Measurements from ENCODE around the gene ISLR. TPM values are rescaled to one million over a fixed set of nuclear protein-coding genes. Genes with fewer than 3 reads are reported as not detected.

ISLR gene
- total RNA-seq, 1 experiment from 2014 or later, result not detected

DNA sequence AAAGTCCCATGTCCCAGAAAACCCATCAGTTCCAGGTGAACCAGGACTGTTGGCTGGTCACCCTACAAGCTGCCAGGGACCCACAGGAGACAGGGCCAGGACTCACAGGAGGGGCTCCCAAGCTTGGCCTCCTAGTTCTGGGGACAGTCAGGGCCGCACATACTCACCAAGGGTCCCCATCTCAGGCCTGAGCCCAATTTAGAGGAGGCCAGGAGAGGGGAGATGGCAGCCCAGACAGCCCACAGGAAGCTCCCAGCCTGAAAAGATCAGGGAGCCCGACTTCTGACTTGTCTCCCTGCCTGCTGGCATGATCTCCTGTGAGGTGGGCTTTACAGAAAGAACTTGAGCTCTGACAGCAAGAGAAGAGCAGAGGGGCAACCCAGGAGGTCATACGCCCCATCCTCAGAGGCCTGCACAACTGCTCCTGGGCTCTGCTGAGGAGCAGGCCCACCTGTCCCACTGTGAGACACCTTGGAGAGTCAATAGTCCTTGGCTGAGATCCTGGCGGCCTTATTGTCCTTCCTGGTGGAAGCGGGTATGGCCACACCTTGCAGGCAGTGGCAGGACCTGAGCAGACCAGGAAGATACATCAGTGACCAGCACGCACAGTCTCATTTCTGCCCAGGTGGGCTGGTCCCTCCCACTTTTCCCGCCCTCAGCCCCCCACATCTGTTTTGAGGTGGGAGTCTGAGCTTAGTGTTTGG lies 2.5 kb upstream of the ISLR start:
- Histone ChIP-seq H2AFZ (ENCODE audit: low read length) (no peak overlapping the region), H3K9me3 (ENCODE audit: low read length) (no peaks in the 10 kb centered on the region), H3K4me1 (ENCODE audit: insufficient read depth, low read length) (no peaks in the 10 kb centered on the region), H3K27me3 (ENCODE audit: low read length) (no peaks in the 10 kb centered on the region), H3K4me2 (ENCODE audit: low read length) (no peak overlapping the region), H3K79me2 (ENCODE audit: low read length) (no peaks in the 10 kb centered on the region), H3K36me3 (ENCODE audit: low read depth, low read length) (no peaks in the 10 kb centered on the region), H3F3A (ENCODE audit: low read length, unreplicated experiment) (no peaks in the 10 kb centered on the region), H3K9ac (ENCODE audit: low read length) (no peak overlapping the region), H3K9me2 (replicated peaks; ENCODE audit: low read length) (no peaks in the 10 kb centered on the region), H3K4me3 (ENCODE audit: low read length) (no peak overlapping the region), H3K27ac (ENCODE audit: low read length) (no peak overlapping the region), H4K20me1 (ENCODE audit: low read length) (no peaks in the 10 kb centered on the region)
- intact Hi-C loops (cut with micrococcal nuclease), result no loop called here
- CTCF ChIA-PET, result no interaction called here
- no peak for DNase-seq
- ATAC-seq, result no peak
- TF ChIP-seq EZH2phosphoT487 (IDR thresholded peaks at IDR 0.05; ENCODE audit: borderline replicate concordance, low read length), result no peak
- TF ChIP-seq, protein P1, sequence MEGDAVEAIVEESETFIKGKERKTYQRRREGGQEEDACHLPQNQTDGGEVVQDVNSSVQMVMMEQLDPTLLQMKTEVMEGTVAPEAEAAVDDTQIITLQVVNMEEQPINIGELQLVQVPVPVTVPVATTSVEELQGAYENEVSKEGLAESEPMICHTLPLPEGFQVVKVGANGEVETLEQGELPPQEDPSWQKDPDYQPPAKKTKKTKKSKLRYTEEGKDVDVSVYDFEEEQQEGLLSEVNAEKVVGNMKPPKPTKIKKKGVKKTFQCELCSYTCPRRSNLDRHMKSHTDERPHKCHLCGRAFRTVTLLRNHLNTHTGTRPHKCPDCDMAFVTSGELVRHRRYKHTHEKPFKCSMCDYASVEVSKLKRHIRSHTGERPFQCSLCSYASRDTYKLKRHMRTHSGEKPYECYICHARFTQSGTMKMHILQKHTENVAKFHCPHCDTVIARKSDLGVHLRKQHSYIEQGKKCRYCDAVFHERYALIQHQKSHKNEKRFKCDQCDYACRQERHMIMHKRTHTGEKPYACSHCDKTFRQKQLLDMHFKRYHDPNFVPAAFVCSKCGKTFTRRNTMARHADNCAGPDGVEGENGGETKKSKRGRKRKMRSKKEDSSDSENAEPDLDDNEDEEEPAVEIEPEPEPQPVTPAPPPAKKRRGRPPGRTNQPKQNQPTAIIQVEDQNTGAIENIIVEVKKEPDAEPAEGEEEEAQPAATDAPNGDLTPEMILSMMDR (conservative IDR thresholded peaks at IDR 0.05; ENCODE audit: low read depth, low read length), result no peak
- TF ChIP-seq EZH2 (IDR thresholded peaks at IDR 0.05; ENCODE audit: low read length, unreplicated experiment), result no peak
- POLR2A ChIA-PET (ENCODE audit: unreplicated experiment), result no interaction called here
- no TSS peak for BruUV-seq (replicated peaks)

GRCh38 chr15:74171965-74172541 lies 1.5 kb upstream of the ISLR start:
- ATAC-seq (no peak), DNase-seq (no peak)
- ChIA-PET CTCF (no interaction called here), POLR2A (ENCODE audit: unreplicated experiment) (no interaction called here)
- Histone ChIP-seq H3K27ac (ENCODE audit: low read length) (no peak overlapping the region), H3K9me2 (replicated peaks; ENCODE audit: low read length) (no peaks in the 10 kb centered on the region), H3K9me3 (ENCODE audit: low read length) (no peaks in the 10 kb centered on the region), H3K4me2 (ENCODE audit: low read length) (no peak overlapping the region), H3F3A (ENCODE audit: low read length, unreplicated experiment) (no peaks in the 10 kb centered on the region), H3K4me1 (ENCODE audit: insufficient read depth, low read length) (no peaks in the 10 kb centered on the region; the same call in 1 of the 2 replicates), H3K79me2 (ENCODE audit: low read length) (no peaks in the 10 kb centered on the region), H3K36me3 (ENCODE audit: low read depth, low read length) (no peaks in the 10 kb centered on the region), H2AFZ (ENCODE audit: low read length) (no peak overlapping the region), H4K20me1 (ENCODE audit: low read length) (no peaks in the 10 kb centered on the region), H3K4me3 (ENCODE audit: low read length) (no peak overlapping the region), H3K27me3 (ENCODE audit: low read length) (no peaks in the 10 kb centered on the region), H3K9ac (ENCODE audit: low read length) (no peak overlapping the region)
- no TSS peak for BruUV-seq (replicated peaks)
- TF ChIP-seq, protein P1 (conservative IDR thresholded peaks at IDR 0.05; ENCODE audit: low read depth, low read length), result no peak
- TF ChIP-seq EZH2phosphoT487 (IDR thresholded peaks at IDR 0.05; ENCODE audit: borderline replicate concordance, low read length) (no peak), EZH2 (IDR thresholded peaks at IDR 0.05; ENCODE audit: low read length, unreplicated experiment) (no peak)
- intact Hi-C loops (cut with micrococcal nuclease), result no loop called here

DNA sequence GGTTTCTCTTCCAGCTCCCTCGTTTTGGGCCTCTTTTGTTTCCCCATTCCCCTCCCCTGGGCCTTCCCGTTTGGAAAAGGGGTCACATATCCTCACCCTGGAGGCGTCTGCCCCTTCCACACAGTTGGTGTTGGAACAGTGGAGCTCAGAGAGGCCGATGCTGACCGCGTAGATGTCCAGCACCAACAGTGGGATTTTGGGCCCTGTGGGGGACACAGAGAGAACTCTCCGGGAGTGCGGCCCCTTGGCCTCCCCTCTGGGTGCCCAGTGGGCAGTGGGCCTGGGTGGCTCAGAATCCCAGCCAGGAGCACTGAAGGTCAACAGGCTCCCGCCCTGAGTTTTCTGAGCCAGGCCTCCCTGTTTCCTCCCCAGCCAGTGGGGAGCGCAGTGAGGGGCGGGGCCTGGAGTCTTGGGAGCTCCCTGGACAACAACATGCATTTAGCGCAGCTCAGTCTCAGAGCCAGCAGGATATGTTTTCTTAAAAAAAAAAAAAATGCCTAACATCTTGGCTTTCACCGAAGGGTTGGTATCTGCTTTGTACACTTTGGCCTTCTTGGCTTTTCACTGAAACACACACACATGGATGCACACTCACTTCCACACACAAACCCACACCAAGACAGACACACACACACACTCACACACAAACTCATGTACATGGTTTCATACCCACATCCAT lies 670 bp upstream of the ISLR start:
- no peaks in the 10 kb centered on the region for H3K9me3 ChIP-seq (ENCODE audit: low read length)
- no peak overlapping the region for H3K27ac ChIP-seq (ENCODE audit: low read length)
- no peaks in the 10 kb centered on the region for H3K79me2 ChIP-seq (ENCODE audit: low read length)
- intact Hi-C loops (cut with micrococcal nuclease), result no loop called here
- H4K20me1 ChIP-seq (ENCODE audit: low read length), result no peaks in the 10 kb centered on the region
- H3F3A ChIP-seq (ENCODE audit: low read length, unreplicated experiment), result no peaks in the 10 kb centered on the region
- CTCF ChIA-PET, result no interaction called here
- TF ChIP-seq, protein P1 (conservative IDR thresholded peaks at IDR 0.05; ENCODE audit: low read depth, low read length), result no peak
- TF ChIP-seq EZH2 (IDR thresholded peaks at IDR 0.05; ENCODE audit: low read length, unreplicated experiment), result no peak
- no peak for TF ChIP-seq EZH2phosphoT487 (IDR thresholded peaks at IDR 0.05; ENCODE audit: borderline replicate concordance, low read length)
- no peak overlapping the region for H3K4me2 ChIP-seq (ENCODE audit: low read length)
- no peak for ATAC-seq
- H3K27me3 ChIP-seq (ENCODE audit: low read length), result no peaks in the 10 kb centered on the region
- H3K9me2 ChIP-seq (replicated peaks; ENCODE audit: low read length), result no peaks in the 10 kb centered on the region
- DNase-seq, result no peak
- H3K36me3 ChIP-seq (ENCODE audit: low read depth, low read length), result no peaks in the 10 kb centered on the region
- H3K4me3 ChIP-seq (ENCODE audit: low read length), result no peak overlapping the region
- no peak overlapping the region for H3K9ac ChIP-seq (ENCODE audit: low read length)
- POLR2A ChIA-PET (ENCODE audit: unreplicated experiment), result no interaction called here
- H3K4me1 ChIP-seq (ENCODE audit: insufficient read depth, low read length), result peaks cover 6% of the 10 kb centered on the region
- no TSS peak for BruUV-seq (replicated peaks)
- H2AFZ ChIP-seq (ENCODE audit: low read length), result no peak overlapping the region
